A549 (cell line): ENCODE measurements around the gene VPS37B. TPM values are rescaled to one million over a fixed set of nuclear protein-coding genes. Genes with fewer than 3 reads are reported as not detected.
A peak's percentile ranks its signal among the peaks of the same experiment; 100 is the strongest.

ENCODE experiments used
- ATAC-seq, 2 experiments: fragments of 200-7000 bp in 1 of 2; fragments of >200 bp in 1 of 2; cut with Nextera tagmentation in 1 of 2; cut with Tn5 transposase in 1 of 2; 3 replicates each; pipeline versions ENCODE4 v1.8.0 to v1.9.1; 2018 to 2020; ENCODE audit warnings: mild to moderate bottlenecking in 1 of 2, moderate library complexity in 1 of 2
- CTCF ChIA-PET: fragments of 300-600 bp; sonication (Branson Sonifier 250); formaldehyde crosslinking; extraction: SDS; loops from one replicate; lab custom pipeline; 2021; ENCODE audit warnings: antibody characterized with exemption, inconsistent platforms; lab: Yijun Ruan, JAX
- POLR2A ChIA-PET: fragments of 350-600 bp; formaldehyde crosslinking; extraction: SDS; loops from one replicate; lab custom pipeline; 2021; ENCODE audit warnings: antibody characterized with exemption, inconsistent platforms; lab: Yijun Ruan, JAX
- DNase-seq, 2 experiments: peaks; one replicate each; pipeline versions ENCODE4 v3.0.0 to v3.0.0-alpha.2; 2011 to 2016; ENCODE audit warnings: low read depth in 1 of 2, low spot score in 1 of 2
- FAIRE-seq: peaks from 2 replicates; lab custom pipeline; 2011; peaks lifted over from hg19 to GRCh38; lab: Jason Lieb, UNC
- H3K27ac ChIP-seq, 2 experiments: fragments of >200 bp; sonication (Bioruptor Twin); formaldehyde crosslinking; 3 replicates each; pipeline ENCODE4 v1.5.1; 2016 to 2017
- H3K4me1 ChIP-seq: fragments of >200 bp; sonication (Bioruptor Twin); formaldehyde crosslinking; 3 replicates; pipeline ENCODE4 v1.6.1; 2016
- H3K4me2 ChIP-seq: fragments of >200 bp; sonication (Bioruptor Twin); formaldehyde crosslinking; 3 replicates; pipeline ENCODE4 v1.6.1; 2016
- H3K4me3 ChIP-seq: fragments of >200 bp; sonication (Bioruptor Twin); formaldehyde crosslinking; 3 replicates; pipeline ENCODE4 v1.5.1; 2016
- H3K9me3 ChIP-seq: fragments of >200 bp; sonication (Bioruptor Twin); formaldehyde crosslinking; 3 replicates; pipeline ENCODE4 v1.6.1; 2016
- CBX8 ChIP-seq: fragments of 200-600 bp; sonication (generic); IDR thresholded peaks from 2 replicates; pipeline ENCODE4 v1.6.1; 2016
- ESRRA ChIP-seq: fragments of 150-350 bp; IDR thresholded peaks from 2 replicates; pipeline ENCODE4 v1.6.1; 2014; ENCODE audit warnings: mild to moderate bottlenecking, low read length, borderline replicate concordance
- GATA3 ChIP-seq: IDR thresholded peaks from 2 replicates; pipeline ENCODE4 v1.6.1; 2012; ENCODE audit warnings: borderline replicate concordance
- MAZ ChIP-seq: fragments of 150-350 bp; IDR thresholded peaks from 2 replicates; pipeline ENCODE4 v1.6.1; 2014; ENCODE audit warnings: antibody characterized with exemption, low read depth, low read length, borderline replicate concordance
- MYC ChIP-seq: IDR thresholded peaks from 2 replicates; pipeline ENCODE4 v1.6.1; 2012; ENCODE audit warnings: mild to moderate bottlenecking, inconsistent platforms, low read length, improper control_type of control experiment, borderline replicate concordance
- NR3C1 ChIP-seq: fragments of >200 bp; sonication (Bioruptor Twin); formaldehyde crosslinking; IDR thresholded peaks from 3 replicates; pipeline ENCODE4 v1.6.1; 2017
- POLR2AphosphoS2 ChIP-seq: conservative IDR thresholded peaks from 2 replicates; pipeline ENCODE4 v1.6.1; 2012; ENCODE audit warnings: low read length, improper control_type of control experiment, inconsistent platforms
- RAD21 ChIP-seq, 2 experiments: fragments of >200 bp in 1 of 2; sonication (Bioruptor Twin) in 1 of 2; formaldehyde crosslinking in 1 of 2; IDR thresholded peaks in 1 of 2; conservative IDR thresholded peaks in 1 of 2; 2 replicates in 1 of 2; 3 replicates in 1 of 2; pipeline ENCODE4 v1.6.1; 2012 to 2018; ENCODE audit warnings: inconsistent platforms in 1 of 2
- RFX5 ChIP-seq: fragments of 450-650 bp; IDR thresholded peaks from 2 replicates; pipeline ENCODE4 v1.7.1; 2014; ENCODE audit warnings: antibody characterized with exemption, mild to moderate bottlenecking, moderate library complexity
- SMC3 ChIP-seq: fragments of >200 bp; sonication (Bioruptor Twin); formaldehyde crosslinking; IDR thresholded peaks from 3 replicates; pipeline ENCODE4 v1.6.1; 2018; ENCODE audit warnings: inconsistent platforms
- TP53 ChIP-seq: fragments of 250-450 bp; sonication (Bioruptor Pico); IDR thresholded peaks from 2 replicates; pipeline ENCODE4 v1.5.0; 2021; ENCODE audit warnings: mild to moderate bottlenecking, moderate library complexity
- ZNF302 ChIP-seq: fragments of 250-450 bp; sonication (Bioruptor Pico); IDR thresholded peaks from 2 replicates; pipeline ENCODE4 v1.9.0; 2021; ENCODE audit warnings: inconsistent platforms, mild to moderate bottlenecking, moderate library complexity
- WGBS: methylation state at CpG from one replicate; pipeline ENCODE4 v1.1.6; 2017; ENCODE audit errors: missing lambda C conversion rate; 5-methylcytosine and 5-hydroxymethylcytosine counted together
- polyA plus RNA-seq, 4 experiments: library from polyadenylated mRNA; depleted of rRNA in 3 of 4; stranded (reverse); fragments of >200 nt; fragmentation: RNase III in 1 of 4; extraction: RNeasy Plus Mini Kit Qiagen cat#74134 plus additional on column Dnase treatment in 1 of 4; gene quantifications; 2 replicates in 3 of 4; 3 replicates in 1 of 4; pipeline ENCODE4 v1.2.3, GENCODE V29; 2011 to 2017
- TF ChIP-seq, protein P1 (sequence below): fragments of >200 bp; sonication (Bioruptor Twin); formaldehyde crosslinking; IDR thresholded peaks from 3 replicates; pipeline ENCODE4 v1.5.1; 2016
- TF ChIP-seq, protein P2 (sequence below): fragments of 250-450 bp; sonication (Bioruptor Pico); IDR thresholded peaks from 2 replicates; pipeline ENCODE4 v1.5.0; 2021; ENCODE audit warnings: mild to moderate bottlenecking, moderate library complexity, borderline replicate concordance
- TF ChIP-seq, protein P3 (sequence below): fragments of 200-600 bp; sonication (generic); IDR thresholded peaks from 2 replicates; pipeline ENCODE4 v1.6.1; 2016; ENCODE audit warnings: antibody characterized with exemption, mild to moderate bottlenecking, moderate library complexity
- TF ChIP-seq, protein P4 (sequence below): fragments of 450-650 bp; IDR thresholded peaks from 2 replicates; pipeline ENCODE4 v1.6.1; 2014; ENCODE audit warnings: antibody characterized with exemption
- TF ChIP-seq, protein P5 (sequence below): fragments of >200 bp; sonication (Bioruptor Twin); formaldehyde crosslinking; IDR thresholded peaks from 3 replicates; pipeline ENCODE4 v1.6.1; 2016

Gene VPS37B
- polyA plus RNA-seq, 2 of the 4 experiments (the other 2 are of a cell fraction): 17.0 to 18.6 TPM

DNA sequence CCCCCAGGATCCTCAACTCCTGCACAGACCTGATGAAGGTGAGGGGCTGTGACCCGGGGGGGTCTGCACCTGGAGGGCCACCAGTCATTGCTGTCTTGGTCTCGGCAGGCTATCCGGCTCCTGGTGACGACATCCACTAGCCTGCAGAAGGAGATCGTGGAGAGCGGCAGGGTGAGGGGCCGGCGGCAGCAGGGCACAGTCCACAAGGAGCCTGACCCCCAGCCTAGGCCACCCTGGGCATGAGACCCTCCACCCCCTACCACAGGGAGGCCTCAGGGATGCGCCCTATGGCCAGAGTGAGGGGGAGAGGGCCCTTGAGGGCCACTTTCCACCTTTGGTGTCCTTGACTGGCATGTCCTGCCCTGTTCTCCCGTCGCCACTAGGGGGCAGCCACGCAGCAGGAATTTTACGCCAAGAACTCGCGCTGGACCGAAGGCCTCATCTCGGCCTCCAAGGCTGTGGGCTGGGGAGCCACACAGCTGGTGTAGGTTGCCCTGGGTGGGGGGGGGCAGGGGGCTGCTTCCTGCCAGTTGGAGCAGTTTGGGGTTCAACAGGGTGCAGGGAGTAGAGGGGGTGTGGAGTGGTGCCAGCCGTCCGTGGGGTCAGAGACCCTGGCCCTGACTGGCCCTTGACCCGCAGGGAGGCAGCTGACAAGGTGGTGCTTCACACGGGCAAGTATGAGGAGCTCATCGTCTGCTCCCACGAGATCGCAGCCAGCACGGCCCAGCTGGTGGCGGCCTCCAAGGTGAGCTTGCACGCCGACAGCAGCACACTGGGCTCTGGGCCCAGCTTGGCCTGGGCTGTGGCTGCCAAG is 35.7 kb downstream of the VPS37B start:
- Histone ChIP-seq H3K4me2 (no peak overlapping the region), H3K27ac (0 out of 6 replicates have a peak overlapping the region, but pooled peaks of 1 of the 2 experiments have one; percentile 20), H3K9me3 (no peaks in the 10 kb centered on the region), H3K4me3 (no peak overlapping the region), H3K4me1 (no peaks in the 10 kb centered on the region)
- ChIA-PET CTCF (interaction anchor here (0.6 to 18.6 kb wide), 58 partner anchors 8 to 781 kb away, joined by 3 to 522 read pairs (median 5); partner anchors contain the start of genes ABCB9 and HIP1R), POLR2A (interaction anchor here (0.6 to 0.7 kb wide), 2 partner anchors 43 to 114 kb away, joined by 3 to 4 read pairs; no protein-coding TSS in a partner anchor)
- peak; percentile 72 to 83 for DNase-seq
- no peak for TF ChIP-seq MAZ
- peak; percentile 75; the same call in 1 of the 2 replicates for TF ChIP-seq ESRRA
- no peak for TF ChIP-seq ZNF302
- TF ChIP-seq SMC3: peak; percentile 95
- TF ChIP-seq, protein P1, sequence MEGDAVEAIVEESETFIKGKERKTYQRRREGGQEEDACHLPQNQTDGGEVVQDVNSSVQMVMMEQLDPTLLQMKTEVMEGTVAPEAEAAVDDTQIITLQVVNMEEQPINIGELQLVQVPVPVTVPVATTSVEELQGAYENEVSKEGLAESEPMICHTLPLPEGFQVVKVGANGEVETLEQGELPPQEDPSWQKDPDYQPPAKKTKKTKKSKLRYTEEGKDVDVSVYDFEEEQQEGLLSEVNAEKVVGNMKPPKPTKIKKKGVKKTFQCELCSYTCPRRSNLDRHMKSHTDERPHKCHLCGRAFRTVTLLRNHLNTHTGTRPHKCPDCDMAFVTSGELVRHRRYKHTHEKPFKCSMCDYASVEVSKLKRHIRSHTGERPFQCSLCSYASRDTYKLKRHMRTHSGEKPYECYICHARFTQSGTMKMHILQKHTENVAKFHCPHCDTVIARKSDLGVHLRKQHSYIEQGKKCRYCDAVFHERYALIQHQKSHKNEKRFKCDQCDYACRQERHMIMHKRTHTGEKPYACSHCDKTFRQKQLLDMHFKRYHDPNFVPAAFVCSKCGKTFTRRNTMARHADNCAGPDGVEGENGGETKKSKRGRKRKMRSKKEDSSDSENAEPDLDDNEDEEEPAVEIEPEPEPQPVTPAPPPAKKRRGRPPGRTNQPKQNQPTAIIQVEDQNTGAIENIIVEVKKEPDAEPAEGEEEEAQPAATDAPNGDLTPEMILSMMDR: peak; percentile 93
- peak; percentile 96 to 98 for TF ChIP-seq RAD21 (conservative IDR thresholded peaks at IDR 0.05 in 1 of 2, IDR thresholded peaks at IDR 0.05 in 1 of 2)
- TF ChIP-seq, protein P2, sequence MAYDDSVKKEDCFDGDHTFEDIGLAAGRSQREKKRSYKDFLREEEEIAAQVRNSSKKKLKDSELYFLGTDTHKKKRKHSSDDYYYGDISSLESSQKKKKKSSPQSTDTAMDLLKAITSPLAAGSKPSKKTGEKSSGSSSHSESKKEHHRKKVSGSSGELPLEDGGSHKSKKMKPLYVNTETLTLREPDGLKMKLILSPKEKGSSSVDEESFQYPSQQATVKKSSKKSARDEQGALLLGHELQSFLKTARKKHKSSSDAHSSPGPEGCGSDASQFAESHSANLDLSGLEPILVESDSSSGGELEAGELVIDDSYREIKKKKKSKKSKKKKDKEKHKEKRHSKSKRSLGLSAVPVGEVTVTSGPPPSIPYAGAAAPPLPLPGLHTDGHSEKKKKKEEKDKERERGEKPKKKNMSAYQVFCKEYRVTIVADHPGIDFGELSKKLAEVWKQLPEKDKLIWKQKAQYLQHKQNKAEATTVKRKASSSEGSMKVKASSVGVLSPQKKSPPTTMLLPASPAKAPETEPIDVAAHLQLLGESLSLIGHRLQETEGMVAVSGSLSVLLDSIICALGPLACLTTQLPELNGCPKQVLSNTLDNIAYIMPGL (CRISPR knock-in tag): no peak
- peak; percentile 61 for FAIRE-seq
- peak; percentile 63 to 87 for ATAC-seq
- WGBS: 45% methylated on average over 27 of the region's 28 CpGs

DNA sequence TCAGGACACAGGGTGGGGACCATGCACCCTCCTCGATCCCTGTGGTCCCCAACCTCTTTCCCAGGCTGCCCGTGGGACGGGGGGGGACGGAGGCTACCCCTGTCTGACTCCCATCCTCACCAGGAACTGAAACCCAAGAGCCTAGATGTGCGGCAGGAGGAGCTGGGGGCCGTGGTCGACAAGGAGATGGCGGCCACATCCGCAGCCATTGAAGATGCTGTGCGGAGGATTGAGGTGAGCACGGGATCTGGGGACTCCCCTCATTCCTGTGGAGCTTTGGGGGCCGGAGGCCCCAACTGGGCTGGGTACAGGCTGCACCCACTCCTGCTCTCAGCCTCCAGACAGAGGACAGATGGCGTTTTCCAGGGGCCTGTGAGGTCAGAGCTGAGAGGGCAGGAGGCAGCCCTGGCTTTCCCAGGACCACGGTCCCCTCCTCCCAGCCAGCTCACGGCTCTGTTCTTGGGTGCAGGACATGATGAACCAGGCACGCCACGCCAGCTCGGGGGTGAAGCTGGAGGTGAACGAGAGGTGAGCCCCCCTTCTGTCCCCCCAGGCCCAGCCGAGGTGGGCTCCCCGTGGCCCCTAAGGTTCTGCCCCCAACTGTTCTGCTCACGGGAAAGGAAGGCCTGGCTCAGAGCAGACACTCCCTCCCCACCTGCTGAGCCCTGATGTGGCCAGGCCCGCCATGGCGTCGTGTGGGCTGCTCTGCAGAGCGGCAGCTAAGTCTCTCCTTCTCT is 36.5 kb downstream of the VPS37B start:
- TF ChIP-seq GATA3 (no peak), MYC (no peak), ZNF302 (no peak), TP53 (CRISPR knock-in tag) (no peak), CBX8 (no peak), RFX5 (no peak), POLR2AphosphoS2 (no peak), NR3C1 (no peak)
- TF ChIP-seq, protein P3, sequence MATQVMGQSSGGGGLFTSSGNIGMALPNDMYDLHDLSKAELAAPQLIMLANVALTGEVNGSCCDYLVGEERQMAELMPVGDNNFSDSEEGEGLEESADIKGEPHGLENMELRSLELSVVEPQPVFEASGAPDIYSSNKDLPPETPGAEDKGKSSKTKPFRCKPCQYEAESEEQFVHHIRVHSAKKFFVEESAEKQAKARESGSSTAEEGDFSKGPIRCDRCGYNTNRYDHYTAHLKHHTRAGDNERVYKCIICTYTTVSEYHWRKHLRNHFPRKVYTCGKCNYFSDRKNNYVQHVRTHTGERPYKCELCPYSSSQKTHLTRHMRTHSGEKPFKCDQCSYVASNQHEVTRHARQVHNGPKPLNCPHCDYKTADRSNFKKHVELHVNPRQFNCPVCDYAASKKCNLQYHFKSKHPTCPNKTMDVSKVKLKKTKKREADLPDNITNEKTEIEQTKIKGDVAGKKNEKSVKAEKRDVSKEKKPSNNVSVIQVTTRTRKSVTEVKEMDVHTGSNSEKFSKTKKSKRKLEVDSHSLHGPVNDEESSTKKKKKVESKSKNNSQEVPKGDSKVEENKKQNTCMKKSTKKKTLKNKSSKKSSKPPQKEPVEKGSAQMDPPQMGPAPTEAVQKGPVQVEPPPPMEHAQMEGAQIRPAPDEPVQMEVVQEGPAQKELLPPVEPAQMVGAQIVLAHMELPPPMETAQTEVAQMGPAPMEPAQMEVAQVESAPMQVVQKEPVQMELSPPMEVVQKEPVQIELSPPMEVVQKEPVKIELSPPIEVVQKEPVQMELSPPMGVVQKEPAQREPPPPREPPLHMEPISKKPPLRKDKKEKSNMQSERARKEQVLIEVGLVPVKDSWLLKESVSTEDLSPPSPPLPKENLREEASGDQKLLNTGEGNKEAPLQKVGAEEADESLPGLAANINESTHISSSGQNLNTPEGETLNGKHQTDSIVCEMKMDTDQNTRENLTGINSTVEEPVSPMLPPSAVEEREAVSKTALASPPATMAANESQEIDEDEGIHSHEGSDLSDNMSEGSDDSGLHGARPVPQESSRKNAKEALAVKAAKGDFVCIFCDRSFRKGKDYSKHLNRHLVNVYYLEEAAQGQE: no peak
- TF ChIP-seq, protein P4, sequence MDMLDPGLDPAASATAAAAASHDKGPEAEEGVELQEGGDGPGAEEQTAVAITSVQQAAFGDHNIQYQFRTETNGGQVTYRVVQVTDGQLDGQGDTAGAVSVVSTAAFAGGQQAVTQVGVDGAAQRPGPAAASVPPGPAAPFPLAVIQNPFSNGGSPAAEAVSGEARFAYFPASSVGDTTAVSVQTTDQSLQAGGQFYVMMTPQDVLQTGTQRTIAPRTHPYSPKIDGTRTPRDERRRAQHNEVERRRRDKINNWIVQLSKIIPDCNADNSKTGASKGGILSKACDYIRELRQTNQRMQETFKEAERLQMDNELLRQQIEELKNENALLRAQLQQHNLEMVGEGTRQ: no peak
- TF ChIP-seq, protein P5, sequence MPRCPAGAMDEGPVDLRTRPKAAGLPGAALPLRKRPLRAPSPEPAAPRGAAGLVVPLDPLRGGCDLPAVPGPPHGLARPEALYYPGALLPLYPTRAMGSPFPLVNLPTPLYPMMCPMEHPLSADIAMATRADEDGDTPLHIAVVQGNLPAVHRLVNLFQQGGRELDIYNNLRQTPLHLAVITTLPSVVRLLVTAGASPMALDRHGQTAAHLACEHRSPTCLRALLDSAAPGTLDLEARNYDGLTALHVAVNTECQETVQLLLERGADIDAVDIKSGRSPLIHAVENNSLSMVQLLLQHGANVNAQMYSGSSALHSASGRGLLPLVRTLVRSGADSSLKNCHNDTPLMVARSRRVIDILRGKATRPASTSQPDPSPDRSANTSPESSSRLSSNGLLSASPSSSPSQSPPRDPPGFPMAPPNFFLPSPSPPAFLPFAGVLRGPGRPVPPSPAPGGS: no peak
- H3K4me3 ChIP-seq: no peak overlapping the region
- no peak for DNase-seq
- CTCF ChIA-PET: interaction anchor here (0.6 to 18.6 kb wide), 23 partner anchors 11 to 747 kb away, joined by 3 to 522 read pairs (median 6); partner anchors contain the start of gene HIP1R
- POLR2A ChIA-PET: interaction anchor here (0.6 kb wide), 1 partner anchor 43 kb away, joined by 4 read pairs; no protein-coding TSS in a partner anchor
- no peak for FAIRE-seq
- peak in 1 of 2 experiments; percentile 11; a peak in 3 of 6 replicates for ATAC-seq
- WGBS: 77% methylated on average over 14 of the region's 26 CpGs
- H3K4me2 ChIP-seq: no peak overlapping the region
- no peaks in the 10 kb centered on the region for H3K4me1 ChIP-seq
- H3K27ac ChIP-seq: no peak overlapping the region
- H3K9me3 ChIP-seq: no peaks in the 10 kb centered on the region
